T1000 (cell line): ENCODE results near the gene CHTF8.

ENCODE experiments used
- DNase-seq: peaks from one replicate; lab custom pipeline; 2025; ENCODE audit warnings: mixed read lengths; lab: John Stamatoyannopoulos, UW

The CHTF8 gene

DNA sequence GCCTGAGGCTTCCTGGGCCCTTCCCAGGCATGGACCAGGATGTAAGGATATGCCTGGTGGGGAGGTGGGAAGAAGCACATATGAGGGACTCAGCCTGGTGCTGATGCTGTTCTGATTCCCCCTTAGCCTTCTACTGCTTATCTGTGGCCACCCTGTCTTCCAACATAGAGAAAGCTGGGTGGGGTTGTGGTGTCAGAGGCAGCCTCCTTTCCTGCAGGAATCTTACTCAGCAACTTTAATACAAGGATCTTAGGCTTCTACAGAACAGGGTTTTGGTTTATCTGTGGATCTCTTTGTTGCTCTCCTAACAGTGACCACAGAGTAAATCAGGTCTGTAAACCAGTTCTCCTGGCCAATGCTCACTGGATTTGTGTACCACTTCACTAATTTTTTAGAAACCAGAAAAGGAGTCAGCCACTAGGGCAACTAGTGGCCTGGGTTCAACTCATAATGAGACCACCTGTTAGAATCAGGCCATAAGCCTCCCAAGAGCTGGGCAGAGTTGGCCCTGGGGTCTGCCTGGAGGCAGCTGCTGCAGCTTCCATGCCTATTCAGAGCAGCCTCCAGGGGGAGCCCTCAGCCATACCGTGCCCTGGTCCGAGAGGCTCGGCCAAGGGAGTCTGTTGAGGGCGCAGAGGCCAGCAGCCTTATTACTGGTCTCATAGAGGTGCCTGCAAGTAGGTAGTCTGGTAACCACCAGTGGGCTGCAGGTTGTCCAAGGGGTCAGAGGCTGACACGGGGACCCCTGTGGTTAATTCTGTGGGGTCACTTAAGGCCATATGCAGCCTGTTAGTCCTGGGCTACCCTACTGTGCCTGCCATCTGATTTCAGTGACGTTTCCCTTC, 19.9 kb downstream of the CHTF8 start:
- DNase-seq, result peak; percentile 18

DNA sequence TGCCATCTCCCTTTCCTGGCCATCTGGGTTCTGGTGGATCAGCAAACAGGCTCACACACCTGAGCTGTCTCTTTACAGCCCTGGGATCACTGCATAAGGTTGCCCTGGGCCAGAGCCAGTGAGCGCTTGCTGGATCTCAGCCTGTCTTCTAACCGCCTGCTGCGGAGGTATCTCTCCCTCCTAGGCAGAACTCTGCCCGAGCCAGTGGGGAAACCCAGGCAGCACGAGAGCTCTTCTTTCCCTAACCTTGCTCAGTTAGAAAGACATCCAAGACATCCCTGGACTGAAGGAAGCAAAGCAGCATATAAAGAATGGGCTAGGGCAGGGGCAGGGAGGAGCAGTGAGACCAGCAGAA, 20.5 kb downstream of the CHTF8 start:
- DNase-seq, result no peak

DNA sequence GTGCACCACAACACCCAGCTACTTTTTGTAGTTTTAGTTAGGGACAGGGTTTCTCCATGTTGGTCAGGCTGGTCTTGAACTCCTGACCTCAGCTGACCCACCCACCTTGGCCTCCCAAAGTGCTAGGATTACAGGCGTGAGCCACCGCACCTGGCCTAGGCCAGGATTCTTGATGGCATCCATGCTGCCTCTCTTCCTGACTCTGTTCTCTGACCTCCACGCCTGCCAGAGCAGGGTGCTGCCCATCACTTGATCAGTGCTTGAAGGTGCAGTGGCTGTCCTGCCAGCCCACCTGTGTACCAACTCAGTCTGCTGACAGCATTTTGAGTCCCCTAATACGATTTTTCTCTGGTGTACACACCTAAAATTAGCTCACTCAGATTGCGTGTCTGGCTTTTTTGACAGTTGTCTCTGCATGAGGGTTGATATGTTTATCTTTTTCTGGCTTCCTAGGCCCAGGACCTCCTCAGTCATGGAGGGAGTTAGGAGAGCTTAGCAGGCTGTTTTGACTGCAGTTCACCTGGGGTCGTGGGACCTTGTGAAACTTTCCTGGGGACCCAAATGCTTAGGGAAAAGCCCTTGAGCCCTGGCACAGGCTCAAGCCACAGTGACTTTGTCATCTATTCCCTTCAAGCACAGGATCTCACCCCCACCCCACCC, 21.0 kb downstream of the CHTF8 start:
- DNase-seq, result no peak

DNA sequence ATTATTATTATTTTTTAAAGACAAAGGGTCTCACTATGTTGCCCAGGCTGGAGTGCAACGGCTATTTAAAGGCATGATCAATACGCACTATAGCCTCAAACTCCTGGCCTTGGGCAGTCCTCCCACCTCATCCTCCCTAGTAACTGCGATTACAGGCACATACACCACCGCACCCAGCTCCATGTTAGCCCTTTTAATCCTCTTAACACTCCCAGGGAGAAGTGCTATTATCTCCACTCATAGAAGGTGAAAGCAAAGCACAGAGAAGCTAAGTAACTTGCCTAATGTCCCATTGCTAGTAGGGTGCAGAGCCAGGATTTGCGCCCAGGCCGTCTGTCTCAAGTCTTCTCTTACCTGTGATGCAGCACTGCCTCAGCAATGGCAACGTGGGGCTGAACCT, 22.0 kb downstream of the CHTF8 start:
- DNase-seq, result no peak

DNA sequence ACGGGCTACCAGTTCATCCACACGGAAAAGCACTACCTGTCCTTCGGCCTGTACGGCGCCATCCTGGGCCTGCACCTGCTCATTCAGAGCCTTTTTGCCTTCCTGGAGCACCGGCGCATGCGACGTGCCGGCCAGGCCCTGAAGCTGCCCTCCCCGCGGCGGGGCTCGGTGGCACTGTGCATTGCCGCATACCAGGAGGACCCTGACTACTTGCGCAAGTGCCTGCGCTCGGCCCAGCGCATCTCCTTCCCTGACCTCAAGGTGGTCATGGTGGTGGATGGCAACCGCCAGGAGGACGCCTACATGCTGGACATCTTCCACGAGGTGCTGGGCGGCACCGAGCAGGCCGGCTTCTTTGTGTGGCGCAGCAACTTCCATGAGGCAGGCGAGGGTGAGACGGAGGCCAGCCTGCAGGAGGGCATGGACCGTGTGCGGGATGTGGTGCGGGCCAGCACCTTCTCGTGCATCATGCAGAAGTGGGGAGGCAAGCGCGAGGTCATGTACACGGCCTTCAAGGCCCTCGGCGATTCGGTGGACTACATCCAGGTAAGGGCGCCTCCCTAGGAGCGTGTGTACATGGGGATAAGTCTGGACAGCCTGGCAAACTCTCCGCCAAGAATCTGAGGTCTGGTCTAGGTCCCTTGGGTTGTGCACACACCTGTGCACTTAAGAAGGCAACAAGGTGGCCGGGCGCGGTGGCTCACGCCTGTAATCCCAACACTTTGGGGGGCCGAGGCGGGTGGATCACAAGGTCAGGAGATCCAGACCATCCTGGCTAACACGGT, 22.7 kb downstream of the CHTF8 start:
- DNase-seq, result no peak

DNA sequence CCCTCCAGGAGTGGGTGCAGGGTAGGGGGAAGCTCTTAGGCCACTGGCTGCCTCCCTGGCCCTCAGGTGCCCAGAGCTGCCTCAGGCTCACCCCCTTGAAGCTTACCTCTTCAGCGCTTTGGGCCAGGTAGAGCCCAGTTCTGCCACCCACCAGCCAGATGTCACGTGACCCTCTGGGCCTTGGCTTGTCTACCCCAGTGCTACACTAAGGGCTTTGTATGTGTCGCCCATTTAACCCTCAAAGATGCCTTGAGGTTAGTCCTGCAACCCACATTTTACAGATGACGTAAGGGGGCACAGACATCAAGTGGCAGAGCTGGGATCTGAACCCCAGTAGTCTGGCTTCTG, 23.5 kb downstream of the CHTF8 start:
- DNase-seq, result no peak

DNA sequence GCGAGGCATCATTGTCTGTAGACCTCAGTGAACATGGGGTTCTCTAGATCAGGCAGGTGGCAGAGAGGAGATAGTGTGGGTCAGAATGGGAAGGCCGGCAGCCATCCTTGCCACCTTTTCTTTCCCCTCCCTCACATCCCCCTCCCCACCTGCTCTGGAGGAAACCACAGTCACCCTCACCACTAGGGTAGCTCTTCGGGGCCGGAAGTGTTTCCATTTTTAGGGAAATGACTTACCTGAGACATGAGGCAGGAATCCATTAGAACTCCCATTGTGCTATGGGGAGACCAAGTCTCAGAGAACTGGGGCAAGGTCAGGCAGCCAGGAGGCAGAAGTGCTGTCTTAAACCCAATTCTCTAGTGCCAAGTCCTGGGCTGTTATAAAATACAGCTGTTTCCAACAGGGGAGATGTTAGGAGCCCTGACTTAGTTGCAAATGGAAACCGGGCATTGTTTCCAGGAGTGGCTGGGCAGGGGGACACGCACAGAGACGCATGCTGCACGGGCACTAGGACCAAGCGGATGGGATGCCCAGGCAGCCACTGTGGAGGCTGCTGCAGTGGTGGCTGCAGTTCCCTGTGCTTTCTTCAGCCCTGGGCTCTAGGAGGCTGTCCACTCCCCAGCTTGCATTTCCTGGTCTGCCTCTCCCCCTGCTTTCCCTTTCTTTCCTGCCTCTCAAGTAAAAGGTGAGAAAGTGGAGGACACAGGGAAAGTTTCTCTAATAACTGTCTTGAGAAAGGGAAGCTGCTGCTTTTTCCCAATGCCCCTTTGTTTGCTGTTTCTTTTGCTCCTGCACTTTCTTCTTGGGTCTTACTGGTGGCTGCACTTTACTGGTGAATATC, 24.1 kb downstream of the CHTF8 start:
- no peak for DNase-seq

DNA sequence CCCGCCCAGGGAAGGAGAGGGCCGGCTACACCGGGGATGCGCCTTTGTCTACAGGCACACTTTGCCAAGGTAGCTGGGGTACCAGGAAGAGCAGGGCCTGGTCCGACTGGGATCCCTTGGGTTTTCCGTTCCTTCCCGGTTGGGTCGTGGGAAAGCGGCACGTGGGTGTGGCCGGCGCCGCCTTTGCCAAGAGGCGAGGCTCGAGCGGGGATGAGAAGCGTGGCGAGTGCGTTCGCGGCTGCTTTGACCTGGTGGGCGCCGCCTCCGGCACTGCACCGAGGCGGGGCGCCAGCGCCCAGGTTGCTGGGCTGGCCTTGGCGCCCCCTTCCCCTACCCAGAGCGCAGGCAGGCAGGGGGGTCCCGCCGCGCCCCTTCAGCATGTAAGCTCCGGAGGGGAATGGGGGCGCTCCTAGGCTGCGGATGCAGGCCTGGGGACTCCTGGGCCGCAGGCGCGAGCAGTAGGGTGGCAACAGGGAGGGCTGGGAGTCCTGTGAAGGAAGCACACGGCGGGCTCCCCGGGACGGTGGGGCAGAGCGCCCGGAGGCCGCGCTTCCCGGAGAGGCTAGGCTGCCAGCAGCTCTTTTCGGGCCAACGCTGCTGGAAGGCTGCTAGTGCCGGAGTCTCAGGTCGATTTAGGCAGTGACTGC, 24.9 kb downstream of the CHTF8 start:
- no peak for DNase-seq

DNA sequence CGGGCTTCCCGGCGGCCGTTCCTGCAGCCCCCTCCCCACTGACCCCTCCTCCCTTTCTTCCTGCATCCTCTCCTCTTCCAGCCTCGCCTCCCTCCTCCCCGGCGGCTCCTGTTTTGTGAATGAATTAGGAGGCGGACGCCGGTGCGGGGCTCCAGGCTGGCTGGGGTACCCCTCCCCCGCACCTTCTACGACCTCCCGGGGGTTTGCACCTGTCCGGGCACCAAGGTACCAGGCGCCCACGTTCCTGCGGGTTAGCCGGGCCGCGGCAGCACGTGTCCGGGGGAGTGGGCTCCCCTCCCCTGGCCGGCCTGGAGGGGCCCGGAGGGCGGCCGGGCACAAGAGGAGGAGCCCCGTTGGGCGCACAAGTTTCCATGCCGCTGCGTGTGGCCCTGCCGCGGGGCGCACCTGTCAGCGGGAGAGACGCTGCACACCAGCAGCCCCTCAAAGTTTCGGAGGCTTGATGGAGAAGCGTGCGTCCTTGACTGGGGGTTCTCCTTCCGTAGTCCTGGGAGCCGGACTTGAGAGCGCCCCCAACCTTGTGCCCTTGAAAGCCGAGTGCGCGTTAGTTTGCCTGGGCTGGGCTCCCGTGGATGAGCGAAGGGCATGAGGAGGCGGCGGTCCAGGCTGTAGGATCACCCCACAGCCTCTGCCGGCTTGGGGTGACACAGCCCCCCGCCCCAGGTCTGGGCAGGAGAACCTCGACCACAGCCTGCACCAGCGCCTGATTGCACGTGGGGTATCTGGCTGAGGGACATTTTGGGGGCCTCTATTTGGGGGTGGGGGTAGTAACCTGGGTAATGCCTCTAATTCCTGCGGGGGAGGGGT, 25.7 kb downstream of the CHTF8 start:
- no peak for DNase-seq

DNA sequence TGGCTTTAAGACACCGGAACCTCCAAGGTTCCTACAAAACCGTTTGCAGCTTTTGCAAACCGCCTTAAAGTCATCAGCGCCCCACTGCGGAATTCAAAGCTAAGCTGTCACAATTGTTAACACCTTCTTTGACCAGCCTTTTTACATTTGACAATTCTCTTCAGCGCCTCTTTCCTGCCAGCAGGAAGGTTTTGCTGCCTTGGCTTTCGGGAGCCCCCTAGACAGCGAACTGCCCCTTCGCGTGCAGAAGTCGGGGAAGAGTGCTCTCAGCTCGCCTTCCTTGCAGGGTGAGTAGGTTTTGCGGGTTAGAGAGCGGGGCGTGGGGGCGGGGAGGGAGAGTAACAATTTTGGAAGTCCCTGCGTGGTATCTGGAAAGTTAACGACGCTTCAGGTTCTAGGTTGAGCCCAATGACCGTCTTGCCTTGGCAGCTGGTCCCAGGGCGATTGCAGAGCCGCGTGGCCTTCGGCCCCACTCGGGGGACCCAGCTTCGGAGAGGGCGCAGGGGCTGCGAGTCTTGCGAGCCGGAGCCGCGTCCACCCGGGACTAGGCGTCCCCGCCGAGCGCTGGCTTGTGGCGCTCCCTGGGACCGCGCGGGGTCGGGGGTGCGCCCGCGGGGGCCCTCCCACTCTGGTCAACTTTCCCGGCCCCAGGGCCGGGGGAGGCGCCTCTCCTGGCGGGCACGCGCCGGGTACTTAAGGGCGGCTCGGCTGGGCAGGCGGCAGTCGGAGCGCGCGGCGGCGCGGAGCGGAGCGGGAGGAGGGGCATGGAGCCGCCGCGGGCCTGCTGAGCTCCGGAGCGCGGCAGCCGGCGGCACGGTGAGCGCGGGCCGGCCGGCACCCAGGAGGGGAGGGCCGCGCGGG, 26.7 kb downstream of the CHTF8 start, which contains the start of gene HAS3:
Gene HAS3 (plus strand): TSS at position 153 of the 861 bp plus-strand sequence. CDS start 3,743 bp downstream, outside the sequence.
- DNase-seq, result peak; percentile 24

DNA sequence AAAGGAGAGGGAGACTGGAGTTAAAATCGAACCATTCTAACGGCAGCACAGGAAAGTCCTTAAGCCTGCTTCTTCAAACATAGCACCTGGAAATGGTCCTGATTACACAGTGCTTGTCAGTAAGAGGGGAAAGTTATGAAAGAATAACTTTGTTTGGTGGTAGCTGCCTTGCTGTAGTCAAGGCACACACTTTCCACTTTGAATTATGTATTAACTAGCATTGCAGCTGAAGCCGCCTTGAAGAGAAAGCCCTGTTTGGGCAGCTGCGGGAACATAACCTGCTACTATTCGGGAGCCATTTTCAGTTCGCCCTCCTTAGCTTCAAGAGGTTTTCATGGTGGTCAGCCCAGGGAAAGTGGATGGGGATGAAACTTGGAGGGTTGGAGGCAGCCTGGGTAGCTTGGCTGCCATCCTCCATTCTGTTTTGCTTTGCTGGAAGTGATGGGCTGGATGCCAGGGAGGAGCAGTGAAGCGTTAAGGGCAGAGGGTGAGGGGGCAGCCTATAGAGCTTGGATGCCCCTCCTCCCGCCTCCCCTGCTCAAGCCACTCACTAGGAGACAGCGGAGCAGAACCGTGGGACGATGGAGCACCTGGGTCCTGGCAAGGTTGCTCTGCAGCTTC, 32.2 kb downstream of the CHTF8 start:
- no peak for DNase-seq

DNA sequence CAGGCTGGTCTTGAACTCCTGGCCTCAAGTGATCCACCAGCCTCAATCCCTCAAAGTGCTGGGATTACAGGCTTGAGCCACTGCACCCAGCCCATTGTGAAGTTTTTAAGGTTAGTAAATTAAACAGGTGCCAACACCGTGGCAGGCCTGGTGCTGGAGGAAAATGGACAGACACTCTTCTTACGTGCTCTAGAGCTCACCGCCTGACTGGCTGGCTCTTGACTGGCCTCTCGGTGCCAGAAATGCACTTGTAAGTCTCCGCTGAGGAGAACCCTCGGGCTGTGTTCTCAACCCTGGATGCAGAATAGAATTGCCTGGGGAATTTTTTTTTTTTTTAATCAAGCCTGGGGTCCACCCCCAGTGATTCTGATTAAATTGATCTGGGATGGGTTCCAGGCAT, 37.2 kb downstream of the CHTF8 start:
- DNase-seq, result no peak

DNA sequence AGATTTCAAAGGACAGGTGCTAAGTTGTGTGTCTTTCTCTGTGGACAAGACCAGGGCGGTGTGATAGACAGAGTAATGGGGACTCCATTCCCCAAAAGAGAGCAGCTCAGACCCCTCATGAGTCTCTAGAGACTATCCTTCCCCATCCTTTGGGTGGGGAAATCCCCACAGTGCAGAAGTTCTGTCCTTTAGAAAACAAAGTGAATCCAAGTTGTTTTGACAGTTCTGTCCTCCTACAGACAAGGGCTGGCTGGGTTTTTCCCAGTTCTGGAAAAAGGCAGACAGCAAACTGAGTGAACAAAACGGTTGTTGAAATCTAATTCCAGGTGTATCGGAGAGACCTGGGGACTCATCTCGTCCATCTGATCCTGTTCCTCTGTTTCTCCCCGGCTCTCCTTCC, 37.9 kb downstream of the CHTF8 start:
- no peak for DNase-seq

DNA sequence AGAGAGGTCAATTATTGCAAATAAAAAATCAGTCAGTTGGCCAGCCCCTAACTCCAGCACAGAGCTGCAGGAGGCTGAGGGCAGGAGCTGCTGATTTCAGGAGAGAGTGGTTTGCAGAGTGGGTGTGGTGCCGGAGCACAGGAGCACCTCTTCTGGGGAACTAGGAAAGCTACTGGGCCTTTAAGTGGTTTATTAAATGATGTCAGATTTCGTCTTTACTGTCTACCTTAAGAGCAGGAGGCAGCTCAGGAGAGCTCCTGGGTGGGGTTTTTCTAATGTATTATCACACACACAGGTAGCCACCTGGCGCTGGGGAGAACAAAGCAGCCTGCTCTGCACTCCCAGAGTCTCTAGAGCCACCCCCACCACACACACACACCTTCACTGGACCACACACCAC, 38.4 kb downstream of the CHTF8 start:
- no peak for DNase-seq

DNA sequence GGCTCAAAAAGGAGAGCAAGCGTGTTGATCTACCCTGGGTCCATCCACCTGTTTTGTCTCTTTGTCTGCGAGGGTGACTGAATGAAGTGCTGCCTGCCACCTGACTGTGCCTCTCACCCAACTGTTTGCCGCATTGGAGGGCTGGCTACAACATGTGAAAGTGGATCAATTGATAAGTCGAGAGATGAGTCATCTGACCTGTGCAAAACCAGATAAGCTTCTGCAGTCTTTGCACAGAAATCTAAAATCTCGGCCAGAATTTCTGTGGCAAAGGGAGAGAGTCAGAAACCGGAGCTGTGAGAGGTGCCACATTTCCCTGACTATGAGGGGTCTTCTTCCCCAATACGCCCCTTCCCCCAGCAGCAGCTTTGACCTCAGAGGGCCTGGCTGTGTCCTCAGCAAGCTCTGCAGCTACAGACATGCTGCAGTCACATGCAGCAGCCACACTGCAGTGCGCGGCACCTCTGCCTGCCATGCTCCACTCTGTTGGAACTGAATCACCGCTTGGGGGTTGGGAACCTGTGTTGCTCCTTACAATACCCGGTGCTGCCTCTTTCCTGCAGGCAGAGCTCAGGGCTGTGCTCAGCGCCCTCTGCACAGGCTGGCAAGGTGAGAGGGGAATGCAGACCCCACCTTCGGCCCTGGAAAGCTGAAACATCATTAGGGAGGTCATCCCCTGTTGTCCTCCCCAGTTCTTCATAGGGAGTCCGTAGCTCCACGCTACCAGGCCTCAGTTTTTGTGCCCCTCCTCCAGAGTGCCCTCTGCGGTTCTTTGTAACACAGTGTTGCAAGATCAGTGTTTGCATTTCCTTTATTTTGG, 43.1 kb downstream of the CHTF8 start:
- no peak for DNase-seq

DNA sequence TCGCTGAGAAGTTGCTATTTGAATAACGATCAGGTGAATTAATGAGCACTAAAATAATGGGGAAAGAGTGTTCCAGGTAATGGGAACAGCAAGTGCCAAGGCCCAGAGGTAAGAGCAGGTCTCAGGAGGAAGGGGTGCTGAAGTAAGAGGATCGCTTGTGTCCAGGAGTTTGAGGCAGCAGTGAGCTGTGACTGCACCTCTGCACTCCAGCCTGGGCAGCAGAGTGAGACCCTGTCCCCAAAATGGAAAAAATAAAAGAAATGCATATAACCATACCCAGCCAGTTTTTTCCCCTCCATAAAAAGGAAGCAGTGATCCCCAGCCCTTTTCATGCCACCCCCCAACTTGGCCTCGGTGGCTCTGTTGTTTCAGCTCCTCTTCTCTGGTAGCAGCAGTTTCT, 43.7 kb downstream of the CHTF8 start:
- no peak for DNase-seq

DNA sequence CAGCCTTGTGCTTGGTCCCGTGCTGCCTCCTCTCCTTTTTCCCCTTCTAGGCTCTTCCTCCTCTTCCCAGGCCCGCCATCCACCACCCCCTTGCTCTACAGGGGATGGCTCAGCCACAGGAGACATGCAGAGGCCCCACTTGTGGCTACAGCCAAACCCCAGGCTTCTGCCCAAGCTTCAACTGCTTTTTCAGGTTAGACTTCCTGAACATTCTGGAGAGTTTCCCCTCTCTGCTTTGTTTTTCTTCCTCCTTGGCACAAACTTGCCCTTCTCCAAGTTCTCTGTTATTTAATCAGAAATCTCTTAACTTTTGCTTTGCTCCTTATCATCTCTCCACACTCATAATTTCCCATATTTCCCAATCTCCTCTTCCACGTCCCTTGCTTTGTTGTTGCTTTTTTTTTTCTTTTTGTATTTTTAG, 45.2 kb downstream of the CHTF8 start:
- DNase-seq, result no peak

DNA sequence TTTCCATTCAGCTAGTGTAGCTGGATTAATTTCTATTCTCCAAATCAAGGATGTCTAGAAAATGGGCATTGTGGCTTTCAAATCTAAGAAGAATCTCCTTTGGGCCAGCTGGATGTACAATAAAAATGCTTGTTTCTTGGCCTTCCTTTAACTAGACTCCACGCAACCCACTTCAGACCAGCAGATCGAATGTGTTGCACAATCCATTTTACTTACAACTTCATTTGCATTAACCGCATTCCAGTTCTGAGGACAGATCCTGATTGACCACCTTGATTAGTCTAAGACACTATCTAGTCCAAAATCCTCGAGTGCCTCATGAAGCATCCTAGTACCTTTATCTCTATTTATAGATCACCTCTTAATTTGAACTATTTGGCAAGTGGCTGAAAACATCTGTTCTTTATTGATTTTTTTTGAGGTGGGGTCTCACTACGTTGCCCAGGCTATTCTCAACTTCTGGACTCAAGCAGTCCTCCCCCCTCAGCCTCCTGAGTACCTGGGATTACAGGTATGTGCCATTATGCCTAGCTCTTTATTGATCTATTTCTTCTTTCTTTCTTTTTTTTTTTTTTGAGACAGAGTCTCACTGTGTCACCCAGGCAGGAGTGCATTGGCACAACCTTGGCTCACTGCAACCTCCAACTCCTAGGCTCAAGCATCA, 47.2 kb downstream of the CHTF8 start:
- DNase-seq, result no peak
